ENCODE data around the gene EFNB2. TPM values are rescaled to one million over a fixed set of nuclear protein-coding genes. Genes with fewer than 3 reads are reported as not detected.

The EFNB2 gene
- total and polyA plus RNA-seq, 9 of the 15 experiments (the other 6 are each of a cell fraction or from before 2014, with no cell fraction given) = 0.01 to 0.29 (median 0.18) TPM

DNA sequence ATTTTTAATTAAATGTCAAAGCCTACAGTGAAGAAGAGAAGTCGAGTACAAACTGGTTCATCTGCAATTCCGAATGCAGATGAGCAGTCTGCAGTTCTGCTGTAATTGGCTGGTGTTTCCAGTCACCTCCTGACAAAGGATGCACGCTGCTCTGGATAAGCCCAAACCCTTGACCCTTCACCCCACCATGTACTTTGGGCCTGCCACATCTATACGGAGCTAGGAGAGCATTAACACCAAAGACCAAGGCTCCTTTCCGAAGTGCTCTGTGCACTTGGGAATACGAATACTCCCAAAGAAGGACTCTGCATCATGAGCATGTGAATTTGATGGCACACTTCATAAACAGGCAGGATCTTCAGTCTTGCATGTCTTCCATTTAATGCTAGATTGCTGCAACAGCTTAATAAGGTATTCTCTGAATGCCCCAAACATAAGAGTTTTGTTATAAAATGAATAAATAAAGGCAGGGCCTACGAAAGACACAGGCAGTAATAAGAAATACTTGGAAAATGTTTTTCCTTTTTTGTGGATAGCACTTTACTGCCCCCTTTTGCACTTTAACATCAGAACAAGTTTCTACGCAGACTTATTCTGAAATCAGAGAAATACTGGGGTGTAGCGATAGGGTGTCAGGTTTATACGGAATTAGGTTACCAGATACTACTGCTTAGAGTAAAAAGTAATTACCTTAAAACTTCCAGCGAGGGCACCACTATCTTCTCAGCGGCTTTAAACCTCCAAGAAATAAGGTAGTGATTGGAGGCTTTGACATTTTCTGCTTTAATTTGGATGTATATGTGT is 15.0 kb downstream of the EFNB2 start:
- Histone ChIP-seq H3K36me3 (ENCODE audit: control insufficient read depth, insufficient read depth, low read length) (no peaks in the 10 kb centered on the region), H3K27me3 (ENCODE audit: control insufficient read depth in 2 of 2, insufficient read depth in 2 of 2, low read length in 2 of 2) (no peaks in the 10 kb centered on the region), H3K9me3 (replicated peaks; ENCODE audit: control insufficient read depth, insufficient read depth, low read depth, low read length) (no peaks in the 10 kb centered on the region), H3K27ac (ENCODE audit: extremely low read depth, low read depth, low read length) (no peak overlapping the region), H3K9me1 (ENCODE audit: control insufficient read depth, insufficient read depth, low read length) (no peaks in the 10 kb centered on the region), H3K4me1 (replicated peaks in 1 of 2; ENCODE audit: control insufficient read depth in 2 of 2, insufficient read depth in 2 of 2, low read length in 2 of 2) (no peaks in the 10 kb centered on the region), H4K20me1 (replicated peaks; ENCODE audit: control insufficient read depth, insufficient read depth, low read length) (no peaks in the 10 kb centered on the region), H2AFZ (ENCODE audit: low read depth, low read length) (no peak overlapping the region), H3K9ac (ENCODE audit: insufficient read depth in 1 of 2, low read depth in 2 of 2, low read length in 2 of 2) (no peak overlapping the region), H3K4me2 (ENCODE audit: insufficient read depth, low read length) (no peak overlapping the region), H3K4me3 (no peak overlapping the region), H3K79me2 (ENCODE audit: control insufficient read depth, insufficient read depth, low read length) (no peaks in the 10 kb centered on the region)
- WGBS (ENCODE audit: insufficient coverage, low coverage, missing lambda C conversion rate) = 3% methylated on average over 11 of the region's 12 CpGs
- BruUV-seq (replicated peaks) = no TSS peak
- no peak for ATAC-seq
- intact Hi-C loops (cut with micrococcal nuclease) (no loop called here), in situ Hi-C loops (cut with MboI) (no loop called here)
- DNase-seq (ENCODE audit: extremely low read depth in 1 of 4, low spot score in 3 of 4) = no peak
- ChIA-PET POLR2A (no interaction called here), CTCF (ENCODE audit: low intra/inter-chr PET ratio) (no interaction called here)
- FAIRE-seq = no peak
- TF ChIP-seq NR3C1 (CRISPR knock-in tag; IDR thresholded peaks at IDR 0.05) (no peak), TAF9B (IDR thresholded peaks at IDR 0.05; ENCODE audit: partially characterized antibody) (no peak), GTF2F1 (IDR thresholded peaks at IDR 0.05; ENCODE audit: low read depth, low read length) (no peak), ARNT (IDR thresholded peaks at IDR 0.05) (no peak)
- TF ChIP-seq, protein P1, sequence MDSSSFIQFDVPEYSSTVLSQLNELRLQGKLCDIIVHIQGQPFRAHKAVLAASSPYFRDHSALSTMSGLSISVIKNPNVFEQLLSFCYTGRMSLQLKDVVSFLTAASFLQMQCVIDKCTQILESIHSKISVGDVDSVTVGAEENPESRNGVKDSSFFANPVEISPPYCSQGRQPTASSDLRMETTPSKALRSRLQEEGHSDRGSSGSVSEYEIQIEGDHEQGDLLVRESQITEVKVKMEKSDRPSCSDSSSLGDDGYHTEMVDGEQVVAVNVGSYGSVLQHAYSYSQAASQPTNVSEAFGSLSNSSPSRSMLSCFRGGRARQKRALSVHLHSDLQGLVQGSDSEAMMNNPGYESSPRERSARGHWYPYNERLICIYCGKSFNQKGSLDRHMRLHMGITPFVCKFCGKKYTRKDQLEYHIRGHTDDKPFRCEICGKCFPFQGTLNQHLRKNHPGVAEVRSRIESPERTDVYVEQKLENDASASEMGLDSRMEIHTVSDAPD (CRISPR knock-in tag; IDR thresholded peaks at IDR 0.05) = no peak
- TF ChIP-seq, protein P2, sequence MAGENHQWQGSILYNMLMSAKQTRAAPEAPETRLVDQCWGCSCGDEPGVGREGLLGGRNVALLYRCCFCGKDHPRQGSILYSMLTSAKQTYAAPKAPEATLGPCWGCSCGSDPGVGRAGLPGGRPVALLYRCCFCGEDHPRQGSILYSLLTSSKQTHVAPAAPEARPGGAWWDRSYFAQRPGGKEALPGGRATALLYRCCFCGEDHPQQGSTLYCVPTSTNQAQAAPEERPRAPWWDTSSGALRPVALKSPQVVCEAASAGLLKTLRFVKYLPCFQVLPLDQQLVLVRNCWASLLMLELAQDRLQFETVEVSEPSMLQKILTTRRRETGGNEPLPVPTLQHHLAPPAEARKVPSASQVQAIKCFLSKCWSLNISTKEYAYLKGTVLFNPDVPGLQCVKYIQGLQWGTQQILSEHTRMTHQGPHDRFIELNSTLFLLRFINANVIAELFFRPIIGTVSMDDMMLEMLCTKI (IDR thresholded peaks at IDR 0.05; ENCODE audit: partially characterized antibody) = no peak
- TF ChIP-seq, protein P3, sequence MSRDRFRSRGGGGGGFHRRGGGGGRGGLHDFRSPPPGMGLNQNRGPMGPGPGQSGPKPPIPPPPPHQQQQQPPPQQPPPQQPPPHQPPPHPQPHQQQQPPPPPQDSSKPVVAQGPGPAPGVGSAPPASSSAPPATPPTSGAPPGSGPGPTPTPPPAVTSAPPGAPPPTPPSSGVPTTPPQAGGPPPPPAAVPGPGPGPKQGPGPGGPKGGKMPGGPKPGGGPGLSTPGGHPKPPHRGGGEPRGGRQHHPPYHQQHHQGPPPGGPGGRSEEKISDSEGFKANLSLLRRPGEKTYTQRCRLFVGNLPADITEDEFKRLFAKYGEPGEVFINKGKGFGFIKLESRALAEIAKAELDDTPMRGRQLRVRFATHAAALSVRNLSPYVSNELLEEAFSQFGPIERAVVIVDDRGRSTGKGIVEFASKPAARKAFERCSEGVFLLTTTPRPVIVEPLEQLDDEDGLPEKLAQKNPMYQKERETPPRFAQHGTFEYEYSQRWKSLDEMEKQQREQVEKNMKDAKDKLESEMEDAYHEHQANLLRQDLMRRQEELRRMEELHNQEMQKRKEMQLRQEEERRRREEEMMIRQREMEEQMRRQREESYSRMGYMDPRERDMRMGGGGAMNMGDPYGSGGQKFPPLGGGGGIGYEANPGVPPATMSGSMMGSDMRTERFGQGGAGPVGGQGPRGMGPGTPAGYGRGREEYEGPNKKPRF (IDR thresholded peaks at IDR 0.05; ENCODE audit: low read depth, low read length) = no peak

Data from K562 (cell line).